Stimulated activated CD4-positive, alpha-beta T cell treated with anti-CD3 and anti-CD28 coated beads, Interleukin-4, amount 100 ng/mL, for 48 hours (primary cell): Measurements from ENCODE around the gene GGT5.
"Not testable (repeated sequence)": the region's sequence is repeated elsewhere in the genome, so short reads cannot be mapped to it uniquely, and the experiment has no call there.

Experiments used
- DNase-seq, 2 donors: peaks; one replicate each; pipeline ENCODE4 v3.0.0-alpha.2; 2020; ENCODE audit warnings: low read depth in 2 of 2

GGT5 gene, protein sequence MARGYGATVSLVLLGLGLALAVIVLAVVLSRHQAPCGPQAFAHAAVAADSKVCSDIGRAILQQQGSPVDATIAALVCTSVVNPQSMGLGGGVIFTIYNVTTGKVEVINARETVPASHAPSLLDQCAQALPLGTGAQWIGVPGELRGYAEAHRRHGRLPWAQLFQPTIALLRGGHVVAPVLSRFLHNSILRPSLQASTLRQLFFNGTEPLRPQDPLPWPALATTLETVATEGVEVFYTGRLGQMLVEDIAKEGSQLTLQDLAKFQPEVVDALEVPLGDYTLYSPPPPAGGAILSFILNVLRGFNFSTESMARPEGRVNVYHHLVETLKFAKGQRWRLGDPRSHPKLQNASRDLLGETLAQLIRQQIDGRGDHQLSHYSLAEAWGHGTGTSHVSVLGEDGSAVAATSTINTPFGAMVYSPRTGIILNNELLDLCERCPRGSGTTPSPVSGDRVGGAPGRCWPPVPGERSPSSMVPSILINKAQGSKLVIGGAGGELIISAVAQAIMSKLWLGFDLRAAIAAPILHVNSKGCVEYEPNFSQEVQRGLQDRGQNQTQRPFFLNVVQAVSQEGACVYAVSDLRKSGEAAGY

DNA sequence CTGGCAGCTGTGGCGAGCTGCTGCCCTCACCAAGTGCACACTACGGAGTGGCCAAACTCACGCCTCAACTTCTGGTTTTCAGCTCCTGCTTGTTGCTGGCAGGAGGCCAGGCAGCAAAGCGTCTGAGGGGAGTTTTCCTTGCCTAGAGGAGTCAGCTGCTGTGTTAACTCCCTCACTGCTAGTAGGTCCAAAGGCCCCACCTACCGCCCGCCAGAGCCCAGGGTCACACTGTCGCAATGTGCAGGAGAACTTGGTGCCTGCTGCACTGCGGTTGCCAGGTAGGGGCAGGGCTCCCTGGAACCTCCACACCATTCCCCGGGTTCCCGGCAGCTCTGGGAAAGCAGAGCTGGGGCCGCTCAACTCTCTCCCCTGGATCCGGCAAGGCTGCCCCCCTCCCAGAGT is at the start of gene GGT5:
TSS of gene GGT5 (minus strand) at position 53 of the 402 bp plus-strand sequence. CDS start 357 bp downstream, outside the sequence.
- DNase-seq, result not testable (repeated sequence)

DNA sequence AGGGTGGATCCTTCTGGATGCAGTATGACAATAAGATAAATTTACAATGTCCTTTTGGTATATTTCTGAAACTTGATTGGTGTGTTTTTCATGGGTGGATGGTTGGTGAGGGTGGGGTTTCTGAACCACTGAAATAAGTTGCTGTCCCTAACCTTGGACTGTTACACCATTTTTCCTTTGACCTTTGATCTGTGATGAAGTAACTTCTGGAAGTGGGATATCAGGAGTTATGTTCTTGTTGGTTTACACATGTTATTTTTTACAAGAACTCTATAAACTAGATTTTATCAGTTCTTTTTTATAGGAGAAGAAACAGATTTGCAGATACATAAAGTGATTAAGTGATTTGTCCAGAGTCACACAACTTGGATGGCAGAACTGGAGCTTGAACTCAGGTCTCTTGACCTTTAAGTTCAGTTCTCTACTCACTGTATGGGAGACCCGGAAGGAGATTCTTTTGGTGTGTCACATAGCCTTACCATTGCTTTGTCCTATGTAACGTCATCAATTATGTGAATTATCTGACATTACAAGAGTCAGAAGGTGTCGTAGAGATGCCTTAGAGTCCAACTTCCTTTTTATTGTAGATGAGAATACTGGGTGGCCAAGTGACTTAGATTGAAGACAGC is 47.4 kb upstream of the GGT5 start:
- DNase-seq, result not testable (repeated sequence)

GRCh38 chr22:24291515-24292201 is 46.8 kb upstream of the GGT5 start:
- DNase-seq, result no peak

- DNase-seq, result no peak
These were observed 45.6 kb upstream of the GGT5 start for GRCh38 chr22:24290459-24290858.

DNA sequence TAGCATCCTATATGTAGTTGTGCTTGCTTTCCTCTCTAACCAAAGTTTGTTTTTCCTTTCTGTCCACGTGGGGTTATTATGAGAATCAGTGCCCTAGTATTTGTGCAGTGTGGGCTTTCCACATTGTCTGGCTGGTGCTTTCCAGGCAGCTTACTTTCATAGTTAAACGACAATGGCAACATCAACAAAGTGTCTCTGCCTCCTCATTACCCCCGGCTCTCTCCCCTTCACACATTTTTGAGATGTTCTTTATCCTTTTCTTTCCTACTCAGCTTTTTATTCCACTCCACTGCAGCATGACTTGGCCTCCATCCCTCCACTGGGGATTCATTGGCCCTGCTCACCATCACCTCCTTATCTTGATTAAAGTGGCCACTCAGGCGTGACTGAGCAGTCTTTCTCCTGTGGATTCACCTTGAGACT is 44.9 kb upstream of the GGT5 start:
- no peak for DNase-seq

DNA sequence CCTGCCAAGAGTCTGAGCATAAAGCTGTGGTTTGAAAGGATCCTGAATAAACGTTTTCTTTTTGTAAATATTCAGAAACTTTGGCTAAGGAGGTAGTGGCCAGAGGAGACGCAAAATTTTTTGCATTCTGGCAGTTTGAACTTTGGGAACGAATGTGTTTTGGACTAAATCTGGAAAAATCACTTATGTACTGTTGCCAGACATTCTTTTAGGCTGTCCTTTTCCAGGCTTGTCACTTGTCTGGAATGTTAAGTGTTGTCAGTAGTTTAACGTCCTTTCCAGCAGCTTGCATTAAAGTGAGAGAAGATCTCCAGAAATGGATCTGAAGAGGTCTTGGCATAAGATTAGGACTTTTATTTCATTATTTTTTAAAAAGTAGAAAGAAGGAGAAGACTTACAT is 44.2 kb upstream of the GGT5 start:
- DNase-seq, result no peak

- DNase-seq, result not testable (repeated sequence)
These were observed 42.9 kb upstream of the GGT5 start for GRCh38 chr22:24287801-24288200.

DNA sequence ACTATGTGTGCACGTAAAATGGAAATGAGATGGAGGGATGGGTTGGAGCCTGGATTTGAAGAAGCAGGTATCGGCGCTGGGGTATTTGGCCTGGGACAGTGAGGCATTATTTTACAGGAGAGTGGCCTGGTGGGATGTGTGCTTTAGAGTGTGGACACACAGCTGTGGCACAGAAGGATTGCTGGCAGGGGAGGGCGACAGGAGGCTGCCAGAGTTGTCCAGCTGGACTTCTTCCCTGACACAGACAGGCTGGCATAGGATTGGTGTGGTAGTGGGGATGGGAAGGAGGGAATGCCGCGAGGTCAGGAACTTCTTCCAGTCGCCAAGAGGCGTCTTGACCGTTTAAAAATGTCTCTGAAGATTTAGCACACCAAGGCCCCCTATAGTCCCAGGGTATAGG is 42.3 kb upstream of the GGT5 start:
- DNase-seq, result not testable (repeated sequence)

- no peak for DNase-seq
These were observed 40.4 kb upstream of the GGT5 start for GRCh38 chr22:24285245-24285644.

GRCh38 chr22:24284747-24285203 is 39.9 kb upstream of the GGT5 start:
- no peak for DNase-seq

- DNase-seq, result no peak
These were observed 37.5 kb upstream of the GGT5 start for GRCh38 chr22:24282401-24282800.

DNA sequence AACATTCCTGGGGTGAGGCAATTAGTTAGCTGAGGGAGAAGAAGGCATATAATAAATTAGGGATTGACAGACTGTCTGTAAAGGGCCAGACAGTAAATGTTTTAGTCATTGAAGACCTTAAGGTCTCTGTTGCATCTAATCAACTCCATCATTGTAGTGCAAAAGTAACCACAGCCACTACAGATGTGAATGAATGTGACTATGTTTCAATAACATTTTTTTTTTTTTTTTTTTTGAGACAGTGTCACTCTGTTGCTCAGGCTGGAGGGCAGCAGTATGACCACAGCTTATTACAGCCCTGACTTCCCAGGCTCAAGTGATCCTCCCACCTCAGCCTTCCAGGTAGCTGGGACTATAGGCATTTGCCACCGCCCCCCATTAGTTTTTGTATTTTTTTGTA is 35.5 kb upstream of the GGT5 start:
- not testable (repeated sequence) for DNase-seq

- not testable (repeated sequence) for DNase-seq
These were observed 30.0 kb upstream of the GGT5 start for GRCh38 chr22:24274696-24275405.

- not testable (repeated sequence) for DNase-seq
These were observed 29.0 kb upstream of the GGT5 start for GRCh38 chr22:24273906-24274305.

DNA sequence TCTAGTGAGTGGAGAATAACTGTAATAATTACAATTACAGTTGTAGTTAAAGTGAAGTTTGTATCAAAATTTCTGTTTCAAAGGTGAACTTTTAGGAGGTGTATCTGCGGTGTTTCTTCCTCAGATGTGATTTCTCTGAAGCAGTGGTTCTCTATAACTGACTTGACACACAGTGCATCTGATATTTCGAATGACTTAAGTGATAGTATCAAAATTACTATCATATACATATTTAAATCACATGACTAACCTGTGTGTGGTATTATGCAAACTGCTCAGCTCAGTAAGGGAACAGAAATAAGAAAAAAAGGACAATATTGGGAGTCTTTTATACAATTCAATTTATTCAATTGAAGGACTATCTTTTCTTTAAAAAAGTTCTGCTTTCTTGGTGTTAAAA is 28.1 kb upstream of the GGT5 start:
- not testable (repeated sequence) for DNase-seq

GRCh38 chr22:24271386-24271854 is 26.5 kb upstream of the GGT5 start:
- peak in 1 of 2 donors; percentile 10 for DNase-seq

- peak; percentile 85 to 88 for DNase-seq
These were observed 25.9 kb upstream of the GGT5 start, which contains the start of gene SPECC1L for GRCh38 chr22:24270556-24271385. Gene SPECC1L (plus strand): TSS chr22:24270831. CDS start chr22:24302232, 31,401 bp downstream.

DNA sequence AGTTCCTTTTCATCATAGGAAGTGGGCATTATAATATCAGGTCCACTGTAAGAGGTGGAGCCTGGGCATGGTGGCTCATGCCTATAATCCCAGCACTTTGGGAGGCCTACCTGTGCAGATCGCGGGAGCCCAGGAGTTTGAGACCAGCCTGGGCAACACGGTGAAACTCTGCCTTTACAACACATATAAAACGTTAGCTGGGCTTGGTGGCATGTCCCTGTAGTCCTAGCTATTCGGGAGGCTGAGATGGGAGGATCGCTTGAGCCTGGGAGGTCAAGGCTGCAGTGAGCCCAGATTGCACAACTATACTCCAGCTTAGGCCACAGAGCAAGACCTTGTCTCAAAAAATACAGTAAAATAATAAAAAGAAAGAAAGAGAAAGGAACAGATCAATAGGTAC is 21.6 kb upstream of the GGT5 start:
- DNase-seq, result not testable (repeated sequence)

DNA sequence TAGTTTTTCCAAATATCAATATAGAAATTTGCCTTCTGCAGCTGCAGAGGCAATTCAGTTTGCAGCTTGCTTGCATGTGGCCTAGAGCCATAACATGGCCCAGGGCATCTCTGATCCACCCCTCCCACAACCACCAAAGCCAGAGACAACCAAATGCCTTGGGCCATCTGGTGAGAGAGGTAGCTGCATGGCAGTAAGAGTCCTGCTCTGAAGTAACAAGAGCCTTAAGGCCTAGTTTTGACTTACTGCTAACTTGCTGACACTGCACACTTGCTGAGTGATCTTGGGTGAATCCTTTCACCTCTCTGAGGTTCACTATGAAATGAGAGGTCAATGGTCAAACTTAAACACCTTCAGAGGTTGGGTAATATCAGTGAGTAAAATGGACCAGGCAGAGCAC is 20.9 kb upstream of the GGT5 start:
- DNase-seq, result no peak

DNA sequence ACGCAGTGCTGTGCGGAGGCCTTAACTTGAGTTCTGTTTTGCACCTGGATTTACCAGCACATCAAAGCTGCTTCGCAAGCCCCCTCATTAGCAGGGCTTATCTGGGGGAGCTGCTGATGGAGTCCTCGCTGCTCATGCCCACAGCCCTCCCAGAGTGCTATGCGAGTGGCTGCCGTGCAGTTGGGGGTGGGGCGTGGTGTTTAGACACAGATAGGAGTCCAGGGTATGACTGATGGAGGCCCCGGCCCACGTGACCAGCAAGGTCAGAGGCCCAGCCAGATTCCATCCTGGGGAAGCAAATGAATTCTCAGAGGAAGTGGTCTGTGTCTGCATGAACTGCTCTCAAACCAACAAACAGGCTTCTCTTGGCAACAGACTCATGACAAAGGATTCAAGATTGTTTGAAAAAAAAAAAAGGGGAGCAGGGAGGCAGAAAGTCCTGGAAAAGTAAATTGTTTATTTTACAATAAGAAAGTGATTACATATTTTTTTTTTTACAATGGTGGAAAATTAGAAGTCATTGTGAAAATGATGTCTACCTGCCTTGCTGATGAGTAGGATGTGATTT is 19.5 kb upstream of the GGT5 start:
- DNase-seq, result not testable (repeated sequence)
